GM12878 (cell line): ENCODE data around the gene KLC3. TPM values are rescaled to one million over a fixed set of nuclear protein-coding genes. Genes with fewer than 3 reads are reported as not detected.

Experiments
- ATAC-seq: fragments of 200-7000 bp; cut with Tn5 transposase; 3 replicates; pipeline ENCODE4 v1.9.1; 2020; ENCODE audit warnings: mild to moderate bottlenecking, moderate library complexity
- BruUV-seq: library from RNA; stranded (reverse); fragments of 400-500 nt; replicated peaks from 2 replicates; lab custom pipeline; 2021; lab: Mats Ljungman, UMichigan
- CTCF ChIA-PET: fragments of 300-600 bp; sonication (Branson Sonifier 250); formaldehyde crosslinking; extraction: SDS; loops from one replicate; lab custom pipeline; 2021; ENCODE audit warnings: inconsistent platforms; lab: Yijun Ruan, JAX
- POLR2A ChIA-PET: fragments of 350-600 bp; formaldehyde crosslinking; extraction: SDS; loops from one replicate; lab custom pipeline; 2021; ENCODE audit warnings: inconsistent platforms; lab: Charles Lee
- RAD21 ChIA-PET: fragments of 300-600 bp; sonication (Branson Sonifier 250); formaldehyde crosslinking; loops from one replicate; lab custom pipeline; 2023; ENCODE audit warnings: antibody characterized with exemption; ENCODE audit not compliant: unreplicated experiment; lab: Charles Lee
- SMC1A ChIA-PET: fragments of 300-600 bp; sonication (Branson Sonifier 250); formaldehyde crosslinking; loops from one replicate; lab custom pipeline; 2023; ENCODE audit not compliant: unreplicated experiment, uncharacterized antibody; lab: Charles Lee
- DNase-seq: peaks from one replicate; pipeline ENCODE4 v3.0.0-alpha.2; 2011; ENCODE audit warnings: low read depth, low spot score
- FAIRE-seq: peaks from 3 replicates; lab custom pipeline; 2011; peaks lifted over from hg19 to GRCh38; lab: Jason Lieb, UNC
- H2AFZ ChIP-seq: 2 replicates; pipeline ENCODE4 v1.6.0; 2011; ENCODE audit warnings: low read depth, low read length, control low read depth; ENCODE audit not compliant: control insufficient read depth
- H3K27ac ChIP-seq: 2 replicates; pipeline ENCODE4 v1.5.1; 2011; ENCODE audit warnings: control low read depth; ENCODE audit not compliant: control insufficient read depth, insufficient read depth
- H3K27me3 ChIP-seq, 2 experiments: replicated peaks in 1 of 2; 2 replicates each; pipeline versions ENCODE4 v1.6.0 to v1.6.1; 2011; ENCODE audit warnings: low read length in 1 of 2; ENCODE audit not compliant: control insufficient read depth in 2 of 2, insufficient read depth in 2 of 2
- H3K36me3 ChIP-seq, 2 experiments: 2 replicates each; pipeline ENCODE4 v1.5.1; 2011; ENCODE audit warnings: low read length in 1 of 2; ENCODE audit not compliant: control insufficient read depth in 2 of 2, insufficient read depth in 2 of 2
- H3K4me1 ChIP-seq: 2 replicates; pipeline ENCODE4 v1.6.1; 2011; ENCODE audit warnings: mild to moderate bottlenecking, low read length, moderate library complexity, mixed read lengths; ENCODE audit not compliant: control insufficient read depth, insufficient read depth
- H3K4me2 ChIP-seq: 2 replicates; pipeline ENCODE4 v1.6.0; 2011; ENCODE audit warnings: control low read depth; ENCODE audit not compliant: control insufficient read depth, insufficient read depth
- H3K4me3 ChIP-seq: fragments of 200-600 bp; sonication (generic); 2 replicates; pipeline ENCODE4 v1.5.1; 2016
- H3K79me2 ChIP-seq: 2 replicates; pipeline ENCODE4 v1.6.0; 2011; ENCODE audit warnings: low read length; ENCODE audit not compliant: control insufficient read depth, insufficient read depth
- H3K9ac ChIP-seq: 2 replicates; pipeline ENCODE4 v1.8.0; 2011; ENCODE audit warnings: low read length, control low read depth, mixed read lengths; ENCODE audit not compliant: control insufficient read depth, insufficient read depth
- H3K9me3 ChIP-seq: replicated peaks from 3 replicates; pipeline ENCODE4 v1.5.1; 2011; ENCODE audit warnings: mild to moderate bottlenecking, low read length; ENCODE audit not compliant: control insufficient read depth, insufficient read depth
- H4K20me1 ChIP-seq: 2 replicates; pipeline ENCODE4 v1.6.0; 2011; ENCODE audit not compliant: control insufficient read depth, insufficient read depth
- CHD1 ChIP-seq: IDR thresholded peaks from 2 replicates; pipeline ENCODE4 v1.6.1; 2012; ENCODE audit warnings: low read depth, low read length, improper control_type of control experiment
- E2F8 ChIP-seq: fragments of 450-650 bp; IDR thresholded peaks from 2 replicates; pipeline ENCODE4 v1.6.1; 2018; ENCODE audit warnings: mild to moderate bottlenecking, low read depth, moderate library complexity; ENCODE audit not compliant: partially characterized antibody
- EZH2 ChIP-seq: IDR thresholded peaks from 2 replicates; pipeline ENCODE4 v1.6.1; 2012; ENCODE audit warnings: low read depth, mild to moderate bottlenecking, control low read depth, inconsistent platforms, low read length, borderline replicate concordance; ENCODE audit not compliant: control insufficient read depth
- LARP7 ChIP-seq: fragments of 450-650 bp; IDR thresholded peaks from 2 replicates; pipeline ENCODE4 v1.6.1; 2017; ENCODE audit warnings: mild to moderate bottlenecking
- NFYB ChIP-seq: IDR thresholded peaks from 2 replicates; pipeline ENCODE4 v1.6.1; 2011; ENCODE audit warnings: low read depth, mild to moderate bottlenecking, low read length, improper control_type of control experiment, moderate library complexity; ENCODE audit not compliant: insufficient read depth
- TARDBP ChIP-seq: IDR thresholded peaks from 2 replicates; pipeline ENCODE4 v1.6.1; 2016; ENCODE audit warnings: borderline replicate concordance
- WGBS: methylation state at CpG from one replicate; pipeline ENCODE4 v1.1.6; 2016; ENCODE audit warnings: low lambda C conversion rate; ENCODE audit not compliant: insufficient replicate concordance, insufficient coverage; ENCODE audit errors: missing lambda C conversion rate; 5-methylcytosine and 5-hydroxymethylcytosine counted together
- in situ Hi-C: fragments of 300-500 bp; cut with MboI; formaldehyde crosslinking; loops from 9 replicates; pipeline ENCODE4 v1.14.3; 2018; ENCODE audit warnings: mixed read lengths
- intact Hi-C: fragments of 100-400 bp; cut with micrococcal nuclease; formaldehyde crosslinking; loops from one replicate; pipeline ENCODE4 v1.14.2; 2022; ENCODE audit not compliant: unreplicated experiment
- polyA plus RNA-seq, 11 experiments: library from polyadenylated mRNA; depleted of rRNA in 4 of 11; unstranded in 6 of 11; stranded (reverse) in 5 of 11; fragments of >200 nt; fragmentation: Nextera tagmentation in 4 of 11; fragmentation: Illumina TruSeq in 1 of 11; extraction: Ambion mirVana in 4 of 11; extraction: Trizol in 1 of 11; gene quantifications; 1 replicate in 1 of 11; 2 replicates in 10 of 11; pipeline versions ENCODE4 v1.2.1 to v1.2.3, GENCODE V29; 2011 to 2016; ENCODE audit warnings: inconsistent platforms in 2 of 11, missing spikeins in 2 of 11, low read depth in 1 of 11
- total RNA-seq, 4 experiments: library from RNA; depleted of rRNA in 3 of 4; stranded (reverse); fragments of >200 nt in 3 of 4; fragmentation: Illumina TruSeq in 1 of 4; extraction: Trizol in 1 of 4; gene quantifications; 2 replicates each; pipeline versions ENCODE4 v1.2.1 to v1.2.3, GENCODE V29; 2013 to 2021
- TF ChIP-seq, protein P1 (sequence below): fragments of 450-650 bp; IDR thresholded peaks from 2 replicates; pipeline ENCODE4 v1.6.1; 2017; ENCODE audit warnings: antibody characterized with exemption, mild to moderate bottlenecking, moderate library complexity

KLC3 gene
- total and polyA plus RNA-seq, 10 of the 15 experiments (the other 5 are each of a cell fraction or from before 2014, with no cell fraction given): 0.03 to 0.38 (median 0.28) TPM; not detected in 5

GRCh38 chr19:45352914-45353796 is 12.6 kb downstream of the KLC3 start:
- CTCF ChIA-PET: no interaction called here
- Histone ChIP-seq H3K79me2 (no peaks in the 10 kb centered on the region), H3K4me3 (no peak overlapping the region), H3K9ac (no peak overlapping the region)
- in situ Hi-C loops: no loop called here
- TF ChIP-seq TARDBP (no peak), EZH2 (no peak), NFYB (0 out of 2 replicates have a peak, but pooled peaks have one; percentile 25), CHD1 (no peak), LARP7 (no peak), E2F8 (no peak)
- TF ChIP-seq, protein P1, sequence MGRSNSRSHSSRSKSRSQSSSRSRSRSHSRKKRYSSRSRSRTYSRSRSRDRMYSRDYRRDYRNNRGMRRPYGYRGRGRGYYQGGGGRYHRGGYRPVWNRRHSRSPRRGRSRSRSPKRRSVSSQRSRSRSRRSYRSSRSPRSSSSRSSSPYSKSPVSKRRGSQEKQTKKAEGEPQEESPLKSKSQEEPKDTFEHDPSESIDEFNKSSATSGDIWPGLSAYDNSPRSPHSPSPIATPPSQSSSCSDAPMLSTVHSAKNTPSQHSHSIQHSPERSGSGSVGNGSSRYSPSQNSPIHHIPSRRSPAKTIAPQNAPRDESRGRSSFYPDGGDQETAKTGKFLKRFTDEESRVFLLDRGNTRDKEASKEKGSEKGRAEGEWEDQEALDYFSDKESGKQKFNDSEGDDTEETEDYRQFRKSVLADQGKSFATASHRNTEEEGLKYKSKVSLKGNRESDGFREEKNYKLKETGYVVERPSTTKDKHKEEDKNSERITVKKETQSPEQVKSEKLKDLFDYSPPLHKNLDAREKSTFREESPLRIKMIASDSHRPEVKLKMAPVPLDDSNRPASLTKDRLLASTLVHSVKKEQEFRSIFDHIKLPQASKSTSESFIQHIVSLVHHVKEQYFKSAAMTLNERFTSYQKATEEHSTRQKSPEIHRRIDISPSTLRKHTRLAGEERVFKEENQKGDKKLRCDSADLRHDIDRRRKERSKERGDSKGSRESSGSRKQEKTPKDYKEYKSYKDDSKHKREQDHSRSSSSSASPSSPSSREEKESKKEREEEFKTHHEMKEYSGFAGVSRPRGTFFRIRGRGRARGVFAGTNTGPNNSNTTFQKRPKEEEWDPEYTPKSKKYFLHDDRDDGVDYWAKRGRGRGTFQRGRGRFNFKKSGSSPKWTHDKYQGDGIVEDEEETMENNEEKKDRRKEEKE: no peak
- TF ChIP-seq, all 136 proteins: peak for 1
- H3K36me3 ChIP-seq: peaks cover 3 to 6% of the 10 kb centered on the region in 2 experiments
- H3K4me1 ChIP-seq: no peaks in the 10 kb centered on the region
- no peak overlapping the region for H3K4me2 ChIP-seq
- RAD21 ChIA-PET: no interaction called here
- peak; percentile 27; the same call in 2 of the 3 replicates for ATAC-seq
- POLR2A ChIA-PET: no interaction called here
- no peak overlapping the region for H3K27ac ChIP-seq
- no peaks in the 10 kb centered on the region for H4K20me1 ChIP-seq
- no peak overlapping the region for H2AFZ ChIP-seq
- SMC1A ChIA-PET: no interaction called here
- no peak for DNase-seq
- H3K27me3 ChIP-seq: no peaks in the 10 kb centered on the region
- no peak for FAIRE-seq
- no TSS peak for BruUV-seq
- 82% methylated on average over 10 of the region's 20 CpGs for WGBS
- no peaks in the 10 kb centered on the region for H3K9me3 ChIP-seq
- intact Hi-C loops: no loop called here
